HL-60 (cell line): ENCODE data around the gene LDB3.

Source experiments
- CTCF ChIP-seq: IDR thresholded peaks from one replicate; pipeline ENCODE4 v1.5.1; 2011; ENCODE audit warnings: low read length, control low read depth, inconsistent platforms; ENCODE audit not compliant: insufficient read depth
- GABPA ChIP-seq: IDR thresholded peaks from 2 replicates; pipeline ENCODE4 v1.6.1; 2012; ENCODE audit warnings: low read depth
- POLR2AphosphoS5 ChIP-seq: IDR thresholded peaks from 2 replicates; pipeline ENCODE4 v1.6.1; 2012; ENCODE audit warnings: low read depth
- TF ChIP-seq, protein P1 (sequence below): IDR thresholded peaks from 2 replicates; pipeline ENCODE4 v1.6.1; 2012; ENCODE audit warnings: low read depth; ENCODE audit not compliant: insufficient replicate concordance

DNA sequence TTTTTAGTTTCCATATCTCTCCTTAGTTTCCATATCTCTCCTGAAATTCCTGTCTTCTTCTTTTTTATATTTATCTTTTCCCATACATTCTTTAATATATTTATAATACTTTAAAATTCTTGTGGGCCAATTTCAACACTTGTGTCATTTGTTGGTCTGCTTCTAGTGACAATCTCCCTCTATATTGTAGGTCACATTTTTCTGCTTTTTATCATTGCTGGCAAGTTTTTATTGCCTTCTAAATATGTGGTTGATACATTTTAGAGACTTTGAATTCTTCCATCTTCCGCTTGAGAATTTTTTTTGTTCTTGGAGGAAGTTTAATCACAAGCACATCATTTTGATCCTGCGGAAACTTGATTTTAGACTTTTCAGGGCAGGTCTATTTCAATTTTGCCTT lies 40.0 kb upstream of the LDB3 start:
- no peak for TF ChIP-seq CTCF
- TF ChIP-seq GABPA: no peak
- no peak for TF ChIP-seq POLR2AphosphoS5
- TF ChIP-seq, protein P1, sequence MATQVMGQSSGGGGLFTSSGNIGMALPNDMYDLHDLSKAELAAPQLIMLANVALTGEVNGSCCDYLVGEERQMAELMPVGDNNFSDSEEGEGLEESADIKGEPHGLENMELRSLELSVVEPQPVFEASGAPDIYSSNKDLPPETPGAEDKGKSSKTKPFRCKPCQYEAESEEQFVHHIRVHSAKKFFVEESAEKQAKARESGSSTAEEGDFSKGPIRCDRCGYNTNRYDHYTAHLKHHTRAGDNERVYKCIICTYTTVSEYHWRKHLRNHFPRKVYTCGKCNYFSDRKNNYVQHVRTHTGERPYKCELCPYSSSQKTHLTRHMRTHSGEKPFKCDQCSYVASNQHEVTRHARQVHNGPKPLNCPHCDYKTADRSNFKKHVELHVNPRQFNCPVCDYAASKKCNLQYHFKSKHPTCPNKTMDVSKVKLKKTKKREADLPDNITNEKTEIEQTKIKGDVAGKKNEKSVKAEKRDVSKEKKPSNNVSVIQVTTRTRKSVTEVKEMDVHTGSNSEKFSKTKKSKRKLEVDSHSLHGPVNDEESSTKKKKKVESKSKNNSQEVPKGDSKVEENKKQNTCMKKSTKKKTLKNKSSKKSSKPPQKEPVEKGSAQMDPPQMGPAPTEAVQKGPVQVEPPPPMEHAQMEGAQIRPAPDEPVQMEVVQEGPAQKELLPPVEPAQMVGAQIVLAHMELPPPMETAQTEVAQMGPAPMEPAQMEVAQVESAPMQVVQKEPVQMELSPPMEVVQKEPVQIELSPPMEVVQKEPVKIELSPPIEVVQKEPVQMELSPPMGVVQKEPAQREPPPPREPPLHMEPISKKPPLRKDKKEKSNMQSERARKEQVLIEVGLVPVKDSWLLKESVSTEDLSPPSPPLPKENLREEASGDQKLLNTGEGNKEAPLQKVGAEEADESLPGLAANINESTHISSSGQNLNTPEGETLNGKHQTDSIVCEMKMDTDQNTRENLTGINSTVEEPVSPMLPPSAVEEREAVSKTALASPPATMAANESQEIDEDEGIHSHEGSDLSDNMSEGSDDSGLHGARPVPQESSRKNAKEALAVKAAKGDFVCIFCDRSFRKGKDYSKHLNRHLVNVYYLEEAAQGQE: no peak
